ENCODE measurements around the gene CD99L2. TPM values are rescaled to one million over a fixed set of nuclear protein-coding genes. Genes with fewer than 3 reads are reported as not detected.

CD99L2 gene
- total and polyA plus RNA-seq, 2 donors, result 24.8 to 54.4 TPM

GRCh38 chrX:150736475-150736874 lies 162.0 kb downstream of the CD99L2 start:
- Histone ChIP-seq H3K27ac (ENCODE audit: low read depth) (no peak overlapping the region), H3K36me3 (ENCODE audit: insufficient read depth) (no peaks in the 10 kb centered on the region), H3K4me1 (ENCODE audit: insufficient read depth) (no peaks in the 10 kb centered on the region), H3K4me3 (ENCODE audit: low read depth, low read length) (no peak overlapping the region)
- no peak for DNase-seq (ENCODE audit: extremely low spot score)
- WGBS, result 86% methylated on average over 9 of the region's 9 CpGs

GRCh38 chrX:150731795-150732194 lies 166.7 kb downstream of the CD99L2 start:
- no peak for DNase-seq (ENCODE audit: extremely low spot score)
- H3K36me3 ChIP-seq (ENCODE audit: insufficient read depth), result no peaks in the 10 kb centered on the region
- WGBS, result 85% methylated on average over 3 of the region's 3 CpGs
- H3K4me1 ChIP-seq (ENCODE audit: insufficient read depth), result no peaks in the 10 kb centered on the region
- no peak overlapping the region for H3K4me3 ChIP-seq (ENCODE audit: low read depth, low read length)
- no peak overlapping the region for H3K27ac ChIP-seq (ENCODE audit: low read depth)

- Histone ChIP-seq H3K4me3 (ENCODE audit: low read depth, low read length) (no peak overlapping the region), H3K27ac (ENCODE audit: low read depth) (no peak overlapping the region), H3K4me1 (ENCODE audit: insufficient read depth) (no peaks in the 10 kb centered on the region), H3K36me3 (ENCODE audit: insufficient read depth) (no peaks in the 10 kb centered on the region)
- WGBS, result 88% methylated on average over 6 of the region's 6 CpGs
- no peak for DNase-seq (ENCODE audit: extremely low spot score)
Measured at GRCh38 chrX:150730719-150731118, 167.7 kb downstream of the CD99L2 start.

GRCh38 chrX:150729956-150730355 lies 168.5 kb downstream of the CD99L2 start:
- Histone ChIP-seq H3K4me3 (ENCODE audit: low read depth, low read length) (no peak overlapping the region), H3K27ac (ENCODE audit: low read depth) (no peak overlapping the region), H3K4me1 (ENCODE audit: insufficient read depth) (no peaks in the 10 kb centered on the region), H3K36me3 (ENCODE audit: insufficient read depth) (no peaks in the 10 kb centered on the region)
- DNase-seq (ENCODE audit: extremely low spot score), result no peak
- WGBS, result 88% methylated on average over 5 of the region's 5 CpGs

- no peaks in the 10 kb centered on the region for H3K4me1 ChIP-seq (ENCODE audit: insufficient read depth)
- no peak for DNase-seq (ENCODE audit: extremely low spot score)
- H3K27ac ChIP-seq (ENCODE audit: low read depth), result no peak overlapping the region
- H3K36me3 ChIP-seq (ENCODE audit: insufficient read depth), result no peaks in the 10 kb centered on the region
- H3K4me3 ChIP-seq (ENCODE audit: low read depth, low read length), result no peak overlapping the region
- WGBS, result 86% methylated on average over 4 of the region's 4 CpGs
Measured at GRCh38 chrX:150719621-150720020, 178.8 kb downstream of the CD99L2 start.

Other genes with a start within 250 kb of the CD99L2 start
- 25.5 TPM for gene MTMR1, start 205.3 kb downstream of the CD99L2 start, total RNA-seq
- gene MTMR1, start 205.3 kb downstream of the CD99L2 start, polyA plus RNA-seq, result 9.8 TPM
- gene HMGB3, start 84.7 kb upstream of the CD99L2 start, total RNA-seq, result 12.3 TPM
- gene HMGB3, start 84.7 kb upstream of the CD99L2 start, polyA plus RNA-seq, result 9.9 TPM

All from urinary bladder (tissue), 4 donors.